BE2C (cell line): ENCODE measurements around the gene TLL2.

Source experiments
- DNase-seq: peaks from one replicate; pipeline ENCODE4 v3.0.0-alpha.2; 2020
- H3K27me3 ChIP-seq: fragments of 250-450 bp; sonication (Bioruptor Pico); 2 replicates; pipeline ENCODE4 v1.5.1; 2020; ENCODE audit warnings: mild to moderate bottlenecking
- H3K36me3 ChIP-seq: fragments of 250-450 bp; sonication (Bioruptor Pico); 2 replicates; pipeline ENCODE4 v1.5.1; 2020; ENCODE audit warnings: mild to moderate bottlenecking
- H3K4me1 ChIP-seq: fragments of 250-450 bp; sonication (Bioruptor Pico); 2 replicates; pipeline ENCODE4 v1.5.1; 2020
- H3K4me3 ChIP-seq: 2 replicates; pipeline ENCODE4 v1.5.1; 2011; ENCODE audit warnings: low read depth, low read length
- H3K9me3 ChIP-seq: fragments of 250-450 bp; sonication (Bioruptor Pico); 2 replicates; pipeline ENCODE4 v1.5.1; 2020
- TF ChIP-seq, protein P1 (sequence below): IDR thresholded peaks from 2 replicates; pipeline ENCODE4 v1.5.1; 2012; ENCODE audit warnings: mild to moderate bottlenecking, low read depth, low read length

TLL2 gene

DNA sequence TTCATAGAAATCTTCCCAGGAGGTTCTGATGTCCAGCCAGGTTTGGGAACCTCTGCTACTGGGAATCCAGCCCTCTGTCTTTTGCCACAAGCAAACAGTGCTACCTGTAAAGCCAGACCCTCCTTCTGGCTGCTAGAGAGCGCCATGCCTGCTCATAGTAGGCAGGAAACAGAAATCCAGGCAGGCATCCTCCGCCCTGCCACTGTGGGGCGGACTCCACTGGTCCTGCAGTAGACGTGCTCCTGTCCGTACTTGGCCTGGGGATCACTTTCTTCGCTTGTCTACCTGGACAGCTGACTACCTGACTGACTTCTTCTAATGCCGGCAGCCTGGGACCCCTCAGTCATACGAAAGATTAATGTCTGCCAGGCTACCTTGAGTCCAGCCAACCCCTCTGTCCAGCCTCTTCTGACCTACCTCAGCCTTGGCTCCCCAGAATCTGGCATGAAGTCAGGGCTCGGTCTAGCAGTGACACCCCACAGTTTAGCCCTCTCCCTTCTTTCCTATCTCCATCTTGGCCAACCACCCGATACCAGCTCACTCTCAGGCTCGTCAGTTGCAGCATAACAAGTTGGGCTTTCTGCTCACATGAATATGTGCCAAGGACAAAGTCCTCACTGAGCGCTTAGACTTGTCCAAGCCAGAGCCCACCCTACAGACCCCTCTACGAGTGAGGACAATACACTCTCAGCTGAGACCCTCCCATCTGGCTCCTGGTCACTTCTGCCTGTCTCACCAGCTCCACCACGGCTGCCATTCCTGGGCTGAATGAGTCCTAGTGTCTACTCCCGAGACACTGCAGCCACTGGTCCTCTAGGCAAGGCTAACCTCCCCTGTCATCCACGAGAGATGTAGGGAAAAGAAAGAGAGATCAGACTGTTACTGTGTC lies 111.1 kb downstream of the TLL2 start:
- Histone ChIP-seq H3K36me3 (no peaks in the 10 kb centered on the region), H3K27me3 (peaks cover 16% of the 10 kb centered on the region), H3K4me3 (no peak overlapping the region), H3K9me3 (no peaks in the 10 kb centered on the region), H3K4me1 (no peaks in the 10 kb centered on the region)
- TF ChIP-seq, protein P1, sequence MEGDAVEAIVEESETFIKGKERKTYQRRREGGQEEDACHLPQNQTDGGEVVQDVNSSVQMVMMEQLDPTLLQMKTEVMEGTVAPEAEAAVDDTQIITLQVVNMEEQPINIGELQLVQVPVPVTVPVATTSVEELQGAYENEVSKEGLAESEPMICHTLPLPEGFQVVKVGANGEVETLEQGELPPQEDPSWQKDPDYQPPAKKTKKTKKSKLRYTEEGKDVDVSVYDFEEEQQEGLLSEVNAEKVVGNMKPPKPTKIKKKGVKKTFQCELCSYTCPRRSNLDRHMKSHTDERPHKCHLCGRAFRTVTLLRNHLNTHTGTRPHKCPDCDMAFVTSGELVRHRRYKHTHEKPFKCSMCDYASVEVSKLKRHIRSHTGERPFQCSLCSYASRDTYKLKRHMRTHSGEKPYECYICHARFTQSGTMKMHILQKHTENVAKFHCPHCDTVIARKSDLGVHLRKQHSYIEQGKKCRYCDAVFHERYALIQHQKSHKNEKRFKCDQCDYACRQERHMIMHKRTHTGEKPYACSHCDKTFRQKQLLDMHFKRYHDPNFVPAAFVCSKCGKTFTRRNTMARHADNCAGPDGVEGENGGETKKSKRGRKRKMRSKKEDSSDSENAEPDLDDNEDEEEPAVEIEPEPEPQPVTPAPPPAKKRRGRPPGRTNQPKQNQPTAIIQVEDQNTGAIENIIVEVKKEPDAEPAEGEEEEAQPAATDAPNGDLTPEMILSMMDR, result no peak
- DNase-seq, result no peak

DNA sequence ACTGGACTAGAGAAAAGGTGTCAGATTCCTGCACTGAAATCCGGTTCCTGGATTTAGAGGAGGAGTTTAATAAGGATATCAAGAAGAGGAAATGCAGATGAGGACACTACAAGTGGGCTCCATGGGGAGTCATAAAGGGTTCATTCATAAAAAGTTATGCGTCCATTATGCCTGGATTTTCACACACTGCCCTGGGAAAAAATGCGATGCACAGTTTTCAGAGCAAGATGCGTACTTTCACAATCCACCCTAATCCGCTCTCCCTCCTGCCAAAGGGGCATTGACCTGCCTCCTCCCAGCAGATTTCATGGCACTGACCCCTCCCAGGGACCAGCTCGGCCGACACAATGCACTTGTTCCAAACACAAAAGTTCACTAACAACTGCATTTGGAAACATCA lies 112.7 kb downstream of the TLL2 start:
- Histone ChIP-seq H3K27me3 (peaks cover 16% of the 10 kb centered on the region), H3K9me3 (no peaks in the 10 kb centered on the region), H3K36me3 (no peaks in the 10 kb centered on the region), H3K4me1 (no peaks in the 10 kb centered on the region), H3K4me3 (no peak overlapping the region)
- no peak for DNase-seq
- TF ChIP-seq, protein P1, result no peak

DNA sequence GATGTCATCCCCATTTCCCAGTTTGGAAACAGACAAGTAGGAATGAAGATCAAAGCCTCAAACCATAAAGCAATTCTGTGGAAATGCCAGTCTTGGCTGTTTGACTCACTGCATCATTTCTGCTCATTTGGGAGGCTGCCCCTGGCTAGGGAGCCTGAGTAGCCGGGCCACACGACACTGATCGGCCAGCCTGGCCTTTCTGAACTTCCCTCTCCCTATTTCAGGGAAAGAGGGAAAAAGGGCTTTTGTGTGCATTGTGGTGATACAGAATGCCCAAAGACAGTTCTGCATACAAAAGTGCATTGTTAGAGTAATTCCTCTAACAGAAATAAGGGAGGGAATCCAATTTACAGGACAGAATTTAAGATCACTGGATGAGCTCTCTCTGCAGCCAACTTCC lies 113.3 kb downstream of the TLL2 start:
- H3K4me3 ChIP-seq, result no peak overlapping the region
- peaks cover 16% of the 10 kb centered on the region for H3K27me3 ChIP-seq
- DNase-seq, result no peak
- H3K4me1 ChIP-seq, result no peaks in the 10 kb centered on the region
- TF ChIP-seq, protein P1, result no peak
- H3K36me3 ChIP-seq, result no peaks in the 10 kb centered on the region
- no peaks in the 10 kb centered on the region for H3K9me3 ChIP-seq

DNA sequence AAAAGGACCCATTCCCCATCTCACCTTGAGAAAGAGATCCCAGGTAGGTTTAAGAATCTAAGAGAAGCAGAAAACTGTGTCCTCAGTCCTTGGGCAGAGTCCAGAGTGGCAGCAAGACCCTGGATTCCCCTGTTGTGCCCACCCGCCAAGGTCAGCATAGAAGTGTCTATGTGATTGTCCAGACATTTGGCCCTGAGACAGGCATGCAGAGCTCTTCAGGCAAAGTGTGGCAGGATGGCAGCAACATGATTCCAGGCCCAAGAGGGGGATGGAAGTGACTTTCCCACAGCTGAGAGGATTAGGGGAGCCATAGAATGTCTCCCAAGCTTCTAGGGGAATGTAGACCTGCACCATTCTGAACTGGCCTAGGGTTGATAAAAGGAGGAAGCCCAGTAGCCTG lies 115.8 kb downstream of the TLL2 start:
- TF ChIP-seq, protein P1, result no peak
- no peak overlapping the region for H3K4me3 ChIP-seq
- no peaks in the 10 kb centered on the region for H3K4me1 ChIP-seq
- H3K9me3 ChIP-seq, result no peaks in the 10 kb centered on the region
- H3K36me3 ChIP-seq, result no peaks in the 10 kb centered on the region
- H3K27me3 ChIP-seq, result peaks cover 16% of the 10 kb centered on the region
- DNase-seq, result no peak

DNA sequence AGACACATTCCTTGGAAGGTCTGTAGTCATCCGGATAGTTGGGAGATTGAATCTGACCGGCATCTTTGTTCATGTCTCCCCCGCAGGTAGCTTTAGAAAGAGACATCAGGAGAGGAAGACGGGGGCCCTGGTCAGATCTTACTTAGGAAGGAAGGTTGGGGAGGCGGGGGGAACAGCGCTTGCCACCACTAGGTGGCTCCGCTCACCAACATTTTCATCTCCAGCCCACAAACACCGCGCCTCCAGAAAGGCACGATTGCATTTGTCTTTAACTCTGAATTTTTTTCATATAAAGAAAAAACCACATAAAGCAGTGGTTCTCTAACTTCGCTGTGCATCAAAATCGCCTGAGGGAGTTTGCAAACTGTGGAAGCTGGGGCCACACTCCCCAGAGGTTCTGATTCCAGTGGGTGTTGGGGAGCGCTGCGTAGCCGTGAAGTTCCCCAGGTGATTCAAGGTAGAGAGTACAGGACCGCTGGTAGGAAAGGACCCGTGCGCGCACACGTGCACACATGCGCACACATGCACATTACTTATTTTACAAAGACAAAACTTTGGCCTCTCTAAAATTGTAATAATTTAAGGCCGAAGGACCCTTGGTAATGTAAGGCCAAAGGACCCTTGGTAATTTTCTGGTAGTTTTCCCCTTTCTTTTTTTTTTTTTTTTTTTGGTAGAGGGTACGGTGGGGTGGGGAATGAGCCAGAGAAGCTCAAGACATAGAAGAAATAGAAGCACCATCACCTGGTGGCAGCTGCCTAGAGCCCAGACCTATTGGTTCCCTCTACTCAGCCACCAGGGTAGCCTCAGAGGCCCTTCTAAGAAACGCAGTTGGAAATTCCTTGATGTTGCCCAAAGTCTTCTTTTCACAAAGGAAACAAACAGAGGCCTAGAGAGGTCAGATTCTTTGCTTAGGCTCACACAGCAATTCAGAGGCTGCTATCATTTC lies 117.5 kb downstream of the TLL2 start:
- H3K36me3 ChIP-seq, result no peaks in the 10 kb centered on the region
- H3K9me3 ChIP-seq, result no peaks in the 10 kb centered on the region
- H3K27me3 ChIP-seq, result peaks cover 5% of the 10 kb centered on the region
- no peaks in the 10 kb centered on the region for H3K4me1 ChIP-seq
- TF ChIP-seq, protein P1, result peak; percentile 81
- DNase-seq, result peak; percentile 66
- no peak overlapping the region for H3K4me3 ChIP-seq
